Transverse colon (tissue), 3 donors: ENCODE data around the gene PGS1.

Experiments
- POLR2A ChIP-seq: fragments of 450-650 bp; IDR thresholded peaks from one replicate; pipeline ENCODE4 v1.6.1; 2016; ENCODE audit warnings: antibody characterized with exemption, mild to moderate bottlenecking, moderate library complexity
- TF ChIP-seq, protein P1 (sequence below), 5 experiments: fragments of 200-600 bp in 3 of 5; fragments of 450-650 bp in 2 of 5; sonication (generic) in 3 of 5; IDR thresholded peaks; 1 replicate in 2 of 5; 2 replicates in 3 of 5; pipeline ENCODE4 v1.5.1; 2016 to 2017; ENCODE audit warnings: antibody characterized with exemption in 5 of 5, inconsistent platforms in 3 of 5, mild to moderate bottlenecking in 2 of 5, moderate library complexity in 1 of 5

- TF ChIP-seq, protein P1, sequence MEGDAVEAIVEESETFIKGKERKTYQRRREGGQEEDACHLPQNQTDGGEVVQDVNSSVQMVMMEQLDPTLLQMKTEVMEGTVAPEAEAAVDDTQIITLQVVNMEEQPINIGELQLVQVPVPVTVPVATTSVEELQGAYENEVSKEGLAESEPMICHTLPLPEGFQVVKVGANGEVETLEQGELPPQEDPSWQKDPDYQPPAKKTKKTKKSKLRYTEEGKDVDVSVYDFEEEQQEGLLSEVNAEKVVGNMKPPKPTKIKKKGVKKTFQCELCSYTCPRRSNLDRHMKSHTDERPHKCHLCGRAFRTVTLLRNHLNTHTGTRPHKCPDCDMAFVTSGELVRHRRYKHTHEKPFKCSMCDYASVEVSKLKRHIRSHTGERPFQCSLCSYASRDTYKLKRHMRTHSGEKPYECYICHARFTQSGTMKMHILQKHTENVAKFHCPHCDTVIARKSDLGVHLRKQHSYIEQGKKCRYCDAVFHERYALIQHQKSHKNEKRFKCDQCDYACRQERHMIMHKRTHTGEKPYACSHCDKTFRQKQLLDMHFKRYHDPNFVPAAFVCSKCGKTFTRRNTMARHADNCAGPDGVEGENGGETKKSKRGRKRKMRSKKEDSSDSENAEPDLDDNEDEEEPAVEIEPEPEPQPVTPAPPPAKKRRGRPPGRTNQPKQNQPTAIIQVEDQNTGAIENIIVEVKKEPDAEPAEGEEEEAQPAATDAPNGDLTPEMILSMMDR (IDR thresholded peaks at IDR 0.05) = no peak
- no peak for TF ChIP-seq POLR2A
Measured at GRCh38 chr17:78438694-78439325, 60.4 kb downstream of the PGS1 start.
